H9 (cell line): ENCODE data around the gene C17orf114.

Experiments
- DNase-seq: peaks from one replicate; pipeline ENCODE4 v3.0.0-alpha.2; 2017
- H2AFZ ChIP-seq: one replicate; pipeline ENCODE4 v1.6.1; 2013; ENCODE audit warnings: mild to moderate bottlenecking, low read length, control low read depth, moderate library complexity
- H2AK5ac ChIP-seq: 2 replicates; pipeline ENCODE4 v1.6.1; 2013; ENCODE audit warnings: low read length, control low read depth, mixed read lengths; ENCODE audit not compliant: insufficient read length
- H2BK120ac ChIP-seq: one replicate; pipeline ENCODE4 v1.6.1; 2013; ENCODE audit warnings: low read depth, mild to moderate bottlenecking, low read length, control low read depth, inconsistent platforms; ENCODE audit not compliant: poor library complexity, severe bottlenecking
- H2BK12ac ChIP-seq: 2 replicates; pipeline ENCODE4 v1.6.1; 2013; ENCODE audit warnings: low read length, control low read depth, mixed read lengths, low read depth; ENCODE audit not compliant: insufficient read length
- H2BK15ac ChIP-seq: 2 replicates; pipeline ENCODE4 v1.6.1; 2013; ENCODE audit warnings: low read depth, low read length, control low read depth
- H2BK20ac ChIP-seq: one replicate; pipeline ENCODE4 v1.6.1; 2013; ENCODE audit warnings: low read depth, mild to moderate bottlenecking, low read length, control low read depth, inconsistent platforms; ENCODE audit not compliant: poor library complexity, severe bottlenecking
- H2BK5ac ChIP-seq: 2 replicates; pipeline ENCODE4 v1.6.1; 2013; ENCODE audit warnings: low read length, control low read depth, mixed read lengths; ENCODE audit not compliant: insufficient read length
- H3K14ac ChIP-seq: 2 replicates; pipeline ENCODE4 v1.6.1; 2013; ENCODE audit warnings: low read length, control low read depth; ENCODE audit not compliant: insufficient read depth
- H3K18ac ChIP-seq: 2 replicates; pipeline ENCODE4 v1.6.1; 2013; ENCODE audit warnings: low read depth, mild to moderate bottlenecking, mixed read lengths, low read length, control low read depth; ENCODE audit not compliant: insufficient read length
- H3K23ac ChIP-seq: 2 replicates; pipeline ENCODE4 v1.6.1; 2013; ENCODE audit warnings: low read length, control low read depth, mixed read lengths, low read depth; ENCODE audit not compliant: insufficient read length
- H3K23me2 ChIP-seq: 2 replicates; pipeline ENCODE4 v1.6.1; 2013; ENCODE audit warnings: low read depth, mild to moderate bottlenecking, mixed read lengths, low read length, control low read depth; ENCODE audit not compliant: insufficient read length, poor library complexity, severe bottlenecking
- H3K27ac ChIP-seq: 2 replicates; pipeline ENCODE4 v1.5.1; 2013; ENCODE audit warnings: low read length, control low read depth, mixed read lengths, low read depth; ENCODE audit not compliant: insufficient read length
- H3K27me3 ChIP-seq: 2 replicates; pipeline ENCODE4 v1.6.1; 2013; ENCODE audit warnings: low read length, control low read depth, inconsistent platforms; ENCODE audit not compliant: insufficient read depth
- H3K4ac ChIP-seq: 2 replicates; pipeline ENCODE4 v1.6.1; 2013; ENCODE audit warnings: low read depth, mild to moderate bottlenecking, control low read depth, inconsistent platforms, low read length, moderate library complexity
- H3K4me1 ChIP-seq: 2 replicates; pipeline ENCODE4 v1.6.1; 2013; ENCODE audit warnings: low read length, control low read depth, inconsistent platforms; ENCODE audit not compliant: insufficient read depth
- H3K4me2 ChIP-seq: 2 replicates; pipeline ENCODE4 v1.6.1; 2013; ENCODE audit warnings: low read length, control low read depth, mixed read lengths; ENCODE audit not compliant: insufficient read length, insufficient read depth
- H3K56ac ChIP-seq: 2 replicates; pipeline ENCODE4 v1.6.1; 2013; ENCODE audit warnings: low read depth, mild to moderate bottlenecking, mixed read lengths, low read length, control low read depth; ENCODE audit not compliant: insufficient read length
- H3K79me1 ChIP-seq: 2 replicates; pipeline ENCODE4 v1.6.1; 2013; ENCODE audit warnings: low read depth, mild to moderate bottlenecking, moderate library complexity, low read length, control low read depth, inconsistent platforms; ENCODE audit not compliant: insufficient read depth, poor library complexity, severe bottlenecking
- H3K79me2 ChIP-seq: 2 replicates; pipeline ENCODE4 v1.6.1; 2013; ENCODE audit warnings: low read length, control low read depth, inconsistent platforms; ENCODE audit not compliant: insufficient read depth
- H3K9ac ChIP-seq: 2 replicates; pipeline ENCODE4 v1.6.1; 2013; ENCODE audit warnings: low read length, control low read depth, mixed read lengths; ENCODE audit not compliant: insufficient read length; ENCODE audit errors: extremely low read depth
- H3K9me3 ChIP-seq: one replicate; pipeline ENCODE4 v1.6.1; 2013; ENCODE audit warnings: low read depth, low read length, inconsistent platforms; ENCODE audit not compliant: control insufficient read depth
- H3T11ph ChIP-seq: one replicate; pipeline ENCODE4 v1.6.1; 2013; ENCODE audit warnings: mild to moderate bottlenecking, low read length, control low read depth, inconsistent platforms
- H4K20me1 ChIP-seq: one replicate; pipeline ENCODE4 v1.6.1; 2013; ENCODE audit not compliant: control insufficient read depth, insufficient read length, insufficient read depth
- H4K5ac ChIP-seq: 2 replicates; pipeline ENCODE4 v1.6.1; 2013; ENCODE audit warnings: low read depth, mild to moderate bottlenecking, mixed read lengths, low read length, control low read depth; ENCODE audit not compliant: insufficient read length
- H4K8ac ChIP-seq: replicated peaks from 2 replicates; pipeline ENCODE4 v1.6.1; 2013; ENCODE audit warnings: low read length, control low read depth, mixed read lengths, low read depth; ENCODE audit not compliant: insufficient read length
- H4K91ac ChIP-seq: 2 replicates; pipeline ENCODE4 v1.6.1; 2013; ENCODE audit warnings: low read depth, mild to moderate bottlenecking, moderate library complexity, mixed read lengths, low read length, control low read depth; ENCODE audit not compliant: insufficient read length
- H3K27ac Mint-ChIP-seq, 3 experiments: 2 replicates in 2 of 3; 3 replicates in 1 of 3; pipeline ENCODE4 v1.8.0; 2020 to 2021; ENCODE audit warnings: mixed read lengths in 3 of 3, mild to moderate bottlenecking in 1 of 3, moderate library complexity in 1 of 3
- H3K27me3 Mint-ChIP-seq: 2 replicates; pipeline ENCODE4 v1.8.0; 2021; ENCODE audit warnings: low read depth, mild to moderate bottlenecking, moderate library complexity, mixed read lengths
- H3K36me3 Mint-ChIP-seq, 3 experiments: 2 replicates in 2 of 3; 3 replicates in 1 of 3; pipeline ENCODE4 v1.8.0; 2020 to 2021; ENCODE audit warnings: low read depth in 3 of 3, mixed read lengths in 3 of 3; ENCODE audit not compliant: insufficient read depth in 1 of 3
- H3K4me1 Mint-ChIP-seq, 2 experiments: 2 replicates each; pipeline ENCODE4 v1.8.0; 2020; ENCODE audit warnings: mixed read lengths in 2 of 2
- H3K4me3 Mint-ChIP-seq, 2 experiments: 2 replicates in 1 of 2; 3 replicates in 1 of 2; pipeline ENCODE4 v1.8.0; 2020 to 2021; ENCODE audit warnings: mild to moderate bottlenecking in 2 of 2, mixed read lengths in 2 of 2, moderate library complexity in 1 of 2
- H3K9me3 Mint-ChIP-seq, 2 experiments: 2 replicates in 1 of 2; 3 replicates in 1 of 2; pipeline ENCODE4 v1.8.0; 2020; ENCODE audit warnings: mild to moderate bottlenecking in 2 of 2, mixed read lengths in 2 of 2, moderate library complexity in 1 of 2
- CTCF ChIP-seq: fragments of 200-600 bp; sonication (generic); conservative IDR thresholded peaks from 3 replicates; pipeline ENCODE4 v1.8.0; 2021; ENCODE audit warnings: antibody characterized with exemption, mild to moderate bottlenecking
- WGBS: extraction: QIAGEN DNeasy Blood & Tissue Kit; methylation state at CpG from one replicate; pipeline ENCODE4 v1.1.7; 2013; ENCODE audit warnings: missing lambda C conversion rate, low lambda C conversion rate, mixed read lengths; ENCODE audit not compliant: insufficient read length; ENCODE audit errors: extremely low coverage; 5-methylcytosine and 5-hydroxymethylcytosine counted together

C17orf114 gene

GRCh38 chr17:4785311-4786105, 16.6 kb downstream of the C17orf114 start:
- Histone ChIP-seq H3K27me3 (peaks cover 47% of the 10 kb centered on the region), H4K20me1 (peaks cover 3% of the 10 kb centered on the region), H3K23me2 (peaks cover 17% of the 10 kb centered on the region), H2BK120ac (no peak overlapping the region), H2BK20ac (no peak overlapping the region), H4K91ac (no peak overlapping the region), H3K9ac (no peak overlapping the region), H3K18ac (no peak overlapping the region), H3K4ac (no peak overlapping the region), H3T11ph (no peak overlapping the region), H2AK5ac (no peak overlapping the region), H3K79me2 (no peaks in the 10 kb centered on the region), H3K79me1 (no peaks in the 10 kb centered on the region), H2BK12ac (no peak overlapping the region), H3K56ac (no peak overlapping the region), H4K8ac (no peak overlapping the region), H3K9me3 (no peaks in the 10 kb centered on the region), H3K4me1 (peaks cover 2% of the 10 kb centered on the region; the same call in 1 of the 2 replicates), H2BK5ac (no peak overlapping the region), H3K4me2 (peak overlapping the region; percentile 11), H2BK15ac (no peak overlapping the region), H3K27ac (no peak overlapping the region), H4K5ac (no peak overlapping the region), H2AFZ (no peak overlapping the region), H3K14ac (no peak overlapping the region; the same call in 1 of the 2 replicates), H3K23ac (no peak overlapping the region)
- TF ChIP-seq CTCF = no peak
- Mint-ChIP-seq H3K27ac (no peak overlapping the region), H3K4me1 (peaks cover 26 to 36% of the 10 kb centered on the region in 2 experiments), H3K27me3 (peaks cover 82% of the 10 kb centered on the region), H3K36me3 (no peaks in the 10 kb centered on the region; a peak in 1 of 7 replicates), H3K4me3 (no peak overlapping the region), H3K9me3 (no peaks in the 10 kb centered on the region; a peak in 1 of 5 replicates)
- peak; percentile 41 for DNase-seq
- no CpG with 5 or more reads among the region's 61 CpGs for WGBS
